LoVo (cell line): ENCODE results near the gene SPDYE1.
"Not testable (repeated sequence)": the region's sequence is repeated elsewhere in the genome, so short reads cannot be mapped to it uniquely, and the experiment has no call there.

Experiments used
- DNase-seq: peaks from one replicate; pipeline ENCODE4 v3.0.0-alpha.2; 2016; ENCODE audit warnings: low spot score

Gene SPDYE1

GRCh38 chr7:43997532-43997931, at the start of gene SPDYE1:
SPDYE1 (plus strand) TSS chr7:43997897; CDS start chr7:43999950, 2,053 bp downstream.
- DNase-seq = not testable (repeated sequence)

GRCh38 chr7:43952028-43952427, 45.7 kb upstream of the SPDYE1 start:
- DNase-seq = no peak

GRCh38 chr7:43953071-43953470, 44.6 kb upstream of the SPDYE1 start:
- DNase-seq = no peak

GRCh38 chr7:43954524-43955228, 43.0 kb upstream of the SPDYE1 start:
- peak; percentile 32 for DNase-seq

GRCh38 chr7:43956027-43956426, 41.7 kb upstream of the SPDYE1 start:
- DNase-seq = no peak

- no peak for DNase-seq
Observed at GRCh38 chr7:43960933-43961332, 36.8 kb upstream of the SPDYE1 start.

- DNase-seq = not testable (repeated sequence)
Observed at GRCh38 chr7:43966392-43966791, 31.3 kb upstream of the SPDYE1 start.

- DNase-seq = not testable (repeated sequence)
Observed at GRCh38 chr7:43968172-43969040, 29.3 kb upstream of the SPDYE1 start.

- DNase-seq = not testable (repeated sequence)
Observed at GRCh38 chr7:43969586-43969985, 28.1 kb upstream of the SPDYE1 start.

- DNase-seq = not testable (repeated sequence)
Observed at GRCh38 chr7:43970698-43971097, 27.0 kb upstream of the SPDYE1 start.

GRCh38 chr7:43974033-43974573, 23.6 kb upstream of the SPDYE1 start:
- DNase-seq = not testable (repeated sequence)

GRCh38 chr7:43974725-43975482, 22.8 kb upstream of the SPDYE1 start:
- DNase-seq = not testable (repeated sequence)

GRCh38 chr7:43977525-43977924, 20.2 kb upstream of the SPDYE1 start:
- no peak for DNase-seq

- not testable (repeated sequence) for DNase-seq
Observed at GRCh38 chr7:43978102-43978501, 19.6 kb upstream of the SPDYE1 start.

GRCh38 chr7:43982848-43983247, 14.8 kb upstream of the SPDYE1 start:
- not testable (repeated sequence) for DNase-seq

- not testable (repeated sequence) for DNase-seq
Observed at GRCh38 chr7:43983736-43984135, 14.0 kb upstream of the SPDYE1 start.

GRCh38 chr7:43985904-43986864, 11.5 kb upstream of the SPDYE1 start:
- peak; percentile 0 for DNase-seq

GRCh38 chr7:43987476-43987875, 10.2 kb upstream of the SPDYE1 start:
- DNase-seq = not testable (repeated sequence)

GRCh38 chr7:43990011-43990585, 7.6 kb upstream of the SPDYE1 start:
- not testable (repeated sequence) for DNase-seq

- peak; percentile 24 for DNase-seq
Observed at GRCh38 chr7:43990829-43991228, 6.9 kb upstream of the SPDYE1 start.
